A549 (cell line): ENCODE data around the gene MARCHF9. TPM values are rescaled to one million over a fixed set of nuclear protein-coding genes. Genes with fewer than 3 reads are reported as not detected.

Experiments
- ATAC-seq, 2 experiments: fragments of 200-7000 bp in 1 of 2; fragments of >200 bp in 1 of 2; cut with Nextera tagmentation in 1 of 2; cut with Tn5 transposase in 1 of 2; 3 replicates each; pipeline versions ENCODE4 v1.8.0 to v1.9.1; 2018 to 2020; ENCODE audit warnings: mild to moderate bottlenecking in 1 of 2, moderate library complexity in 1 of 2
- CTCF ChIA-PET: fragments of 300-600 bp; sonication (Branson Sonifier 250); formaldehyde crosslinking; extraction: SDS; loops from one replicate; lab custom pipeline; 2021; ENCODE audit warnings: antibody characterized with exemption, inconsistent platforms; lab: Yijun Ruan, JAX
- POLR2A ChIA-PET: fragments of 350-600 bp; formaldehyde crosslinking; extraction: SDS; loops from one replicate; lab custom pipeline; 2021; ENCODE audit warnings: antibody characterized with exemption, inconsistent platforms; lab: Yijun Ruan, JAX
- DNase-seq, 2 experiments: peaks; one replicate each; pipeline versions ENCODE4 v3.0.0 to v3.0.0-alpha.2; 2011 to 2016; ENCODE audit warnings: low read depth in 1 of 2, low spot score in 1 of 2
- FAIRE-seq: peaks from 2 replicates; lab custom pipeline; 2011; peaks lifted over from hg19 to GRCh38; lab: Jason Lieb, UNC
- H3K27ac ChIP-seq, 2 experiments: fragments of >200 bp; sonication (Bioruptor Twin); formaldehyde crosslinking; 3 replicates each; pipeline ENCODE4 v1.5.1; 2016 to 2017
- H3K4me1 ChIP-seq: fragments of >200 bp; sonication (Bioruptor Twin); formaldehyde crosslinking; 3 replicates; pipeline ENCODE4 v1.6.1; 2016
- H3K4me2 ChIP-seq: fragments of >200 bp; sonication (Bioruptor Twin); formaldehyde crosslinking; 3 replicates; pipeline ENCODE4 v1.6.1; 2016
- H3K4me3 ChIP-seq: fragments of >200 bp; sonication (Bioruptor Twin); formaldehyde crosslinking; 3 replicates; pipeline ENCODE4 v1.5.1; 2016
- H3K9me3 ChIP-seq: fragments of >200 bp; sonication (Bioruptor Twin); formaldehyde crosslinking; 3 replicates; pipeline ENCODE4 v1.6.1; 2016
- ATOH8 ChIP-seq: fragments of 250-450 bp; sonication (Bioruptor Pico); IDR thresholded peaks from 2 replicates; pipeline ENCODE4 v1.5.0; 2020; ENCODE audit warnings: low read depth, mild to moderate bottlenecking, moderate library complexity
- CBX2 ChIP-seq: fragments of 200-600 bp; sonication (generic); IDR thresholded peaks from 2 replicates; pipeline ENCODE4 v1.6.1; 2016; ENCODE audit warnings: low read depth, mild to moderate bottlenecking, borderline replicate concordance
- EHF ChIP-seq: fragments of 250-450 bp; sonication (Bioruptor Pico); IDR thresholded peaks from 2 replicates; pipeline ENCODE4 v1.5.0; 2020; ENCODE audit warnings: mild to moderate bottlenecking
- EP300 ChIP-seq, 2 experiments: fragments of >200 bp; sonication (Bioruptor Twin); formaldehyde crosslinking; IDR thresholded peaks; 2 replicates in 1 of 2; 3 replicates in 1 of 2; pipeline ENCODE4 v1.6.1; 2016 to 2017
- FOSB ChIP-seq: fragments of 250-450 bp; sonication (Bioruptor Pico); IDR thresholded peaks from 2 replicates; pipeline ENCODE4 v1.5.0; 2020; ENCODE audit warnings: mild to moderate bottlenecking, moderate library complexity
- FOXS1 ChIP-seq: fragments of 250-450 bp; sonication (Bioruptor Pico); IDR thresholded peaks from 2 replicates; pipeline ENCODE4 v1.5.0; 2020; ENCODE audit warnings: mild to moderate bottlenecking, moderate library complexity
- GATA3 ChIP-seq: IDR thresholded peaks from 2 replicates; pipeline ENCODE4 v1.6.1; 2012; ENCODE audit warnings: borderline replicate concordance
- HEYL ChIP-seq: fragments of 250-450 bp; sonication (Bioruptor Pico); IDR thresholded peaks from 2 replicates; pipeline ENCODE4 v1.8.0; 2021; ENCODE audit warnings: mild to moderate bottlenecking, moderate library complexity
- HOXB5 ChIP-seq: fragments of 250-450 bp; sonication (Bioruptor Pico); IDR thresholded peaks from 2 replicates; pipeline ENCODE4 v1.5.0; 2020; ENCODE audit warnings: mild to moderate bottlenecking, moderate library complexity
- JUN ChIP-seq, 2 experiments: fragments of >200 bp; sonication (Bioruptor Twin); formaldehyde crosslinking; IDR thresholded peaks; 2 replicates in 1 of 2; 3 replicates in 1 of 2; pipeline ENCODE4 v1.6.1; 2016 to 2017
- JUNB ChIP-seq: fragments of >200 bp; sonication (Bioruptor Twin); formaldehyde crosslinking; IDR thresholded peaks from 2 replicates; pipeline ENCODE4 v1.6.1; 2016
- NFE2L2 ChIP-seq: fragments of 150-350 bp; conservative IDR thresholded peaks from 2 replicates; pipeline ENCODE4 v1.6.1; 2014; ENCODE audit warnings: low read length
- PBX3 ChIP-seq: IDR thresholded peaks from 2 replicates; pipeline ENCODE4 v1.6.1; 2012
- PHF8 ChIP-seq: fragments of 200-600 bp; sonication (generic); IDR thresholded peaks from 2 replicates; pipeline ENCODE4 v1.6.1; 2016; ENCODE audit warnings: low read depth, mild to moderate bottlenecking, antibody characterized with exemption, moderate library complexity, borderline replicate concordance
- POLR2A ChIP-seq: IDR thresholded peaks from 2 replicates; pipeline ENCODE4 v1.6.1; 2012; ENCODE audit warnings: mild to moderate bottlenecking, low read length
- RAD21 ChIP-seq, 2 experiments: fragments of >200 bp in 1 of 2; sonication (Bioruptor Twin) in 1 of 2; formaldehyde crosslinking in 1 of 2; IDR thresholded peaks in 1 of 2; conservative IDR thresholded peaks in 1 of 2; 2 replicates in 1 of 2; 3 replicates in 1 of 2; pipeline ENCODE4 v1.6.1; 2012 to 2018; ENCODE audit warnings: inconsistent platforms in 1 of 2
- SMC3 ChIP-seq: fragments of >200 bp; sonication (Bioruptor Twin); formaldehyde crosslinking; IDR thresholded peaks from 3 replicates; pipeline ENCODE4 v1.6.1; 2018; ENCODE audit warnings: inconsistent platforms
- TP53 ChIP-seq: fragments of 250-450 bp; sonication (Bioruptor Pico); IDR thresholded peaks from 2 replicates; pipeline ENCODE4 v1.5.0; 2021; ENCODE audit warnings: mild to moderate bottlenecking, moderate library complexity
- ZC3H11A ChIP-seq: fragments of 450-650 bp; IDR thresholded peaks from 2 replicates; pipeline ENCODE4 v1.6.1; 2014; ENCODE audit warnings: antibody characterized with exemption, mild to moderate bottlenecking
- ZNF302 ChIP-seq: fragments of 250-450 bp; sonication (Bioruptor Pico); IDR thresholded peaks from 2 replicates; pipeline ENCODE4 v1.9.0; 2021; ENCODE audit warnings: inconsistent platforms, mild to moderate bottlenecking, moderate library complexity
- WGBS: methylation state at CpG from one replicate; pipeline ENCODE4 v1.1.6; 2017; ENCODE audit errors: missing lambda C conversion rate; 5-methylcytosine and 5-hydroxymethylcytosine counted together
- polyA plus RNA-seq, 4 experiments: library from polyadenylated mRNA; depleted of rRNA in 3 of 4; stranded (reverse); fragments of >200 nt; fragmentation: RNase III in 1 of 4; extraction: RNeasy Plus Mini Kit Qiagen cat#74134 plus additional on column Dnase treatment in 1 of 4; gene quantifications; 2 replicates in 3 of 4; 3 replicates in 1 of 4; pipeline ENCODE4 v1.2.3, GENCODE V29; 2011 to 2017
- TF ChIP-seq, protein P1 (sequence below): fragments of >200 bp; sonication (Bioruptor Twin); formaldehyde crosslinking; IDR thresholded peaks from 3 replicates; pipeline ENCODE4 v1.6.1; 2016
- TF ChIP-seq, protein P2 (sequence below): fragments of 150-350 bp; IDR thresholded peaks from 2 replicates; pipeline ENCODE4 v1.6.1; 2014; ENCODE audit warnings: low read depth, mild to moderate bottlenecking, low read length

The MARCHF9 gene
- polyA plus RNA-seq, 2 of the 4 experiments (the other 2 are of a cell fraction) = 6.8 to 7.2 TPM

- FAIRE-seq (no peak), DNase-seq (no peak)
- POLR2A ChIA-PET = no interaction called here
Measured at GRCh38 chr12:57730336-57731067, 24.4 kb upstream of the MARCHF9 start.

GRCh38 chr12:57731411-57732080 is 23.4 kb upstream of the MARCHF9 start:
- WGBS = 71% methylated on average over 19 of the region's 19 CpGs
- ChIA-PET POLR2A (interaction anchor here (0.6 kb wide), 1 partner anchor 230 kb away, joined by 3 read pairs; no protein-coding TSS in a partner anchor), CTCF (interaction anchor here (0.7 to 7.8 kb wide), 5 partner anchors 10 to 148 kb away, joined by 3 to 91 read pairs (median 4); partner anchors contain the start of genes B4GALNT1 and OS9)
- ATAC-seq (no peak), DNase-seq (no peak), FAIRE-seq (no peak)
- Histone ChIP-seq H3K27ac (no peak overlapping the region), H3K4me1 (peaks cover 10% of the 10 kb centered on the region), H3K9me3 (no peaks in the 10 kb centered on the region), H3K4me3 (no peak overlapping the region), H3K4me2 (no peak overlapping the region)
- TF ChIP-seq JUN (IDR thresholded peaks at IDR 0.05) = no peak
- TF ChIP-seq EHF = no peak
- TF ChIP-seq JUNB = no peak
- TF ChIP-seq HOXB5 (CRISPR knock-in tag) = no peak
- TF ChIP-seq PHF8 = no peak
- TF ChIP-seq, protein P1, sequence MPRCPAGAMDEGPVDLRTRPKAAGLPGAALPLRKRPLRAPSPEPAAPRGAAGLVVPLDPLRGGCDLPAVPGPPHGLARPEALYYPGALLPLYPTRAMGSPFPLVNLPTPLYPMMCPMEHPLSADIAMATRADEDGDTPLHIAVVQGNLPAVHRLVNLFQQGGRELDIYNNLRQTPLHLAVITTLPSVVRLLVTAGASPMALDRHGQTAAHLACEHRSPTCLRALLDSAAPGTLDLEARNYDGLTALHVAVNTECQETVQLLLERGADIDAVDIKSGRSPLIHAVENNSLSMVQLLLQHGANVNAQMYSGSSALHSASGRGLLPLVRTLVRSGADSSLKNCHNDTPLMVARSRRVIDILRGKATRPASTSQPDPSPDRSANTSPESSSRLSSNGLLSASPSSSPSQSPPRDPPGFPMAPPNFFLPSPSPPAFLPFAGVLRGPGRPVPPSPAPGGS = no peak
- no peak for TF ChIP-seq NFE2L2
- TF ChIP-seq HEYL (CRISPR knock-in tag) = no peak
- TF ChIP-seq SMC3 = no peak
- TF ChIP-seq FOXS1 (CRISPR knock-in tag) = no peak
- no peak for TF ChIP-seq RAD21 (conservative IDR thresholded peaks at IDR 0.05 in 1 of 2, IDR thresholded peaks at IDR 0.05 in 1 of 2)
- no peak for TF ChIP-seq POLR2A

More at GRCh38 chr12:57730336-57731067, 24.4 kb upstream of the MARCHF9 start:
- no peak overlapping the region for H3K4me3 ChIP-seq
- WGBS = 67% methylated on average over 13 of the region's 13 CpGs
- no peak for ATAC-seq
- CTCF ChIA-PET = interaction anchor here (0.6 to 13.8 kb wide), 6 partner anchors 7 to 147 kb away, joined by 3 to 242 read pairs (median 10); partner anchors contain the start of genes AGAP2 and CDK4
- H3K9me3 ChIP-seq = no peaks in the 10 kb centered on the region
- peaks cover 10% of the 10 kb centered on the region for H3K4me1 ChIP-seq
- no peak overlapping the region for H3K4me2 ChIP-seq
- H3K27ac ChIP-seq = no peak overlapping the region
- no peak for TF ChIP-seq CBX2
- TF ChIP-seq JUNB = no peak
- no peak for TF ChIP-seq ZNF302 (CRISPR knock-in tag)
- TF ChIP-seq, protein P2, sequence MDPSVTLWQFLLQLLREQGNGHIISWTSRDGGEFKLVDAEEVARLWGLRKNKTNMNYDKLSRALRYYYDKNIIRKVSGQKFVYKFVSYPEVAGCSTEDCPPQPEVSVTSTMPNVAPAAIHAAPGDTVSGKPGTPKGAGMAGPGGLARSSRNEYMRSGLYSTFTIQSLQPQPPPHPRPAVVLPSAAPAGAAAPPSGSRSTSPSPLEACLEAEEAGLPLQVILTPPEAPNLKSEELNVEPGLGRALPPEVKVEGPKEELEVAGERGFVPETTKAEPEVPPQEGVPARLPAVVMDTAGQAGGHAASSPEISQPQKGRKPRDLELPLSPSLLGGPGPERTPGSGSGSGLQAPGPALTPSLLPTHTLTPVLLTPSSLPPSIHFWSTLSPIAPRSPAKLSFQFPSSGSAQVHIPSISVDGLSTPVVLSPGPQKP = no peak
- no peak for TF ChIP-seq TP53 (CRISPR knock-in tag)
- TF ChIP-seq ATOH8 (CRISPR knock-in tag) = no peak
- TF ChIP-seq FOSB (CRISPR knock-in tag) = no peak
- TF ChIP-seq SMC3 = no peak
- no peak for TF ChIP-seq PBX3
- no peak for TF ChIP-seq EP300 (IDR thresholded peaks at IDR 0.05)
- no peak for TF ChIP-seq GATA3
- no peak for TF ChIP-seq ZC3H11A
